ENCODE results near the gene BPIFB3. TPM values are rescaled to one million over a fixed set of nuclear protein-coding genes. Genes with fewer than 3 reads are reported as not detected.
A peak's percentile ranks its signal among the peaks of the same experiment; 100 is the strongest.

BPIFB3 gene
- not detected for total RNA-seq

- Mint-ChIP-seq H3K36me3 (no peaks in the 10 kb centered on the region), H3K4me1 (ENCODE audit: low read depth in 2 of 2) (peaks cover 0 to 7% of the 10 kb centered on the region in 2 donors), H3K27me3 (no peaks in the 10 kb centered on the region), H3K9me3 (no peaks in the 10 kb centered on the region), H3K27ac (no peak within 1 kb of the TSS), H3K4me3 (no peak within 1 kb of the TSS)
- ATAC-seq (no peak), DNase-seq (ENCODE audit: low spot score) (no peak)
Measured at GRCh38 chr20:33053291-33054106, at the start of gene BPIFB3. Gene BPIFB3, plus strand, starts transcription at chr20:33053903. Its CDS starts 1,533 bp downstream, at chr20:33055436.

DNA sequence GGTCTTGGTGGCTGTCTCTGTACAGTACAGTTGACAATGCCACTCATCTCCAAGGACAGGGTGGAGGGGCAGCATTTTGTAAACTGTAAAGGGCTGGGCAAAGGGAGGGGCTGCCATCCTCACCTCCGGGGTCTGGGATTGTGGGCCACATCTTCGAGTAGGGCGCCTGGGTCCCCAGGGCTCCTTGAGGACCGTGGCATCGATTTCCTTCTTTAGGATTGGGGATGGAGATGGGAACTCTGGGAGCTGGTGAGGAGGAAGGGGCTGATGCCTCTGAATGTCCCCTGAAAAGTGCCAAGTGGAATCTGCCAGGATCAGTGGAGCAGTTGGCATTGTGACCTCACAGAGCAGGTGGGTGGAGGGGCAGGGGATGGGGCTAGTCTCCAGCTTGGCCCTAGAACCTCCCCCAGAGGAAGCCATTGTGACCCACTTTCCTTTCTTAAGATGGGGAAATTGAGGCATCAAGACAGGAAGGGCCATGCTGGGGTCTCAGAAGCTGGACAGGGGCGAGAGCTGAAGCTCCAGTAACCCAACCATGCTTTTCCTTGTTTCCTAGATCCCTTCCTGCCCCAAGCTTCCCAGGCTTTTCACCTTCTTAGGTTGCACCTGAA is 49.5 kb upstream of the BPIFB3 start, which contains the start of gene SUN5:
Gene SUN5 (minus strand): TSS at position 293 of the 611 bp plus-strand sequence. CDS start 93 bp downstream, at position 200.
- Mint-ChIP-seq H3K4me1 (ENCODE audit: low read depth in 2 of 2) (no peaks in the 10 kb centered on the region), H3K4me3 (no peak within 1 kb of the TSS), H3K9me3 (peaks cover 3% of the 10 kb centered on the region), H3K27ac (no peak within 1 kb of the TSS), H3K36me3 (no peaks in the 10 kb centered on the region), H3K27me3 (peaks cover 0 to 2% of the 10 kb centered on the region in 2 donors)
- peak; percentile 38 for DNase-seq (ENCODE audit: low spot score)
- ATAC-seq, result no peak

DNA sequence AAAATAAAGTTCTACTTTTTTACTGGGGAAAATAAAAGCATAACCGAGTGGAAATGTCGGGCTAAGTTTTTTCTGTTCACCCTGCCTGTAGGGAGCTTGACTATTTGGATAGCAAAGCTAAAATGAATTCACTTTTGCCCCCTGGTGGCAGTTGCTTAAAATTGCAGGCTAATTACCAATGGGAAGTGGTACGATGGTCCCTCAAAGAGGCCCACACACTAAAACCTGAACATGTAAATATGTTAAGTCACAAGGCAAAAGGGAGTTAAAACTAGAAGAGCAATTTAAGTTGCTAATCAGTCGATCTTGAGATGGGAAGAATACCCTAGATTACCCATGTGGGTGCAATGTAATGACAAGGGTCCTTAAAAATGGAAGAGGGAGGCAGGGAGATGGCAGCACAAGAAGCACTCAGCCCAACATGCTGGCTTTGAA is 48.6 kb upstream of the BPIFB3 start:
- ATAC-seq (no peak), DNase-seq (ENCODE audit: low spot score) (no peak)
- Mint-ChIP-seq H3K9me3 (peaks cover 3% of the 10 kb centered on the region), H3K27ac (no peak overlapping the region), H3K27me3 (peaks cover 0 to under 1% of the 10 kb centered on the region in 2 donors), H3K36me3 (no peaks in the 10 kb centered on the region), H3K4me3 (no peak overlapping the region), H3K4me1 (ENCODE audit: low read depth in 2 of 2) (no peaks in the 10 kb centered on the region)

DNA sequence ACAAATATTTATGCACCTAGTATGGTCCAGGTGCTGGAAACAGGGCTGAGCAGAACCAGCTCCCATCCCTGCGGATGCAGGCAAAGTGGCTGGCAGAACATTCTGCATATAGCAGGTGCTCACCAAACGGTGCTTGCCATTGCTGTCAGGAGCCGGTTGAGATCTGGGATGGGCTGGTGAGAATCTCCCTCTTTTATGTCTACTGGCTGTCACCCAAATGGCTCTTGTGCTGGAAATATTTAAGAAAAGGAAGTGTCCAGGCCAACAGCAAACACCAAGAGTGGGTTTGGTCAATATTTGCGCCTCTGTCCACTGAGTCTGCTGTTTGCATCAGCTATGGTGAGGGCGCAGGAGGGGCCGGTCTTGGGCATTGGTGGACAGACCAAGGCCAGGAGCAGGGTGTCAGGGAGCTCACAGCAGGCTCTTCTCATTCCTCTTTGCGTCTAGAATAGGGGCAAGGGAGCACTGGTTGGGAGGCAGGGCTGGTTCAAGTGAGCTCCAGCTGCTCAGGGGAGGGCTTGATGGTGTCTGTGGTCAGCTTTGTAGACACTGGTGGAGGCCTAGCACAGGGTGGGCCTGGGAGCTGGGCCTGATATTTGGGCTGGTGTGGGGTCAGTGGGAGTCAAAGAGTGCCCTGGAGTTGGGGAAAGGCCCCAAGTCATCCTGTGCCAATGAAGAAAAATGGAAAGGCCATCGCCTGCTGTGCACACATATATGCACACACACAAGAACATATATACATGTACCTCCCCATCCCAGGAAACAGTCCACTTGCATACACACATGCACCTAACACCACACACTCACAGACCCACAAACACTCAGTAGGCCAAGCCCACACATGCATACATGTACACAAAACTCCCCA is 47.6 kb upstream of the BPIFB3 start:
- Mint-ChIP-seq H3K27me3 (no peaks in the 10 kb centered on the region), H3K36me3 (no peaks in the 10 kb centered on the region), H3K4me3 (no peak overlapping the region), H3K4me1 (ENCODE audit: low read depth in 2 of 2) (no peaks in the 10 kb centered on the region), H3K9me3 (peaks cover 3% of the 10 kb centered on the region), H3K27ac (no peak overlapping the region)
- ATAC-seq (no peak), DNase-seq (ENCODE audit: low spot score) (no peak)

DNA sequence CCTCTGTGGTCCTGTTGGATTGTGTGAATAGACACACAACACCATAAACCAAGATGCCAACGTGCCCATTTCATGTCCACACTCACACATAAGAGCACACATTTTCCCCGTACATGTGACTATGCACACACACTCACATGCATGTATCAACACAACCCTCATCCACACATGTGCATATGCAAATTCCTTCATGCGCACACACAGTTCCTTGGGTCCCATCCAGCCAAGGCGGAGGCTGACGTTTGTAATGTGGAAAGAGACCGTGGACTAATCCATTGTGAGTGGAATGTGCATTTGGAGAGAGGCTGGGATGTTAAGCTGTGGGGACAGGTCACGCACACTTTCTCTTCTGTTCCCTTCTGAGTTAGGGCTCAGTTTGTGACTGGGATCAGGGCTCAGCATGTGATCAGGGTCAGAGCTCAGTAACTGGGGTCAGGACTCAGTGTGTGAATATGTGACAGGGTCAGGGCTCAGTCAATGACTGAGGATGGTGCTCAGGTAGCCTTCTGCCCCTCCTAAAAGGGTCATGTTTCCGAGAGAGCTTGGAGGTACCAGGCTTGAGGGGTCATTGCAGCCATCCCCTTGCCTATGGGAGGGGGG is 46.8 kb upstream of the BPIFB3 start:
- DNase-seq (ENCODE audit: low spot score) (no peak), ATAC-seq (no peak)
- Mint-ChIP-seq H3K4me3 (no peak overlapping the region), H3K27ac (no peak overlapping the region), H3K9me3 (peaks cover 3% of the 10 kb centered on the region), H3K4me1 (ENCODE audit: low read depth in 2 of 2) (no peaks in the 10 kb centered on the region), H3K27me3 (no peaks in the 10 kb centered on the region), H3K36me3 (no peaks in the 10 kb centered on the region)

GRCh38 chr20:33007376-33008335 is 46.0 kb upstream of the BPIFB3 start, which contains the start of gene BPIFB2:
Gene BPIFB2, plus strand, starts transcription at chr20:33007704. Its CDS starts 871 bp downstream, at chr20:33008575.
- peak; percentile 21 to 29 for ATAC-seq
- peaks cover 3% of the 10 kb centered on the region for H3K9me3 Mint-ChIP-seq
- H3K27ac Mint-ChIP-seq, result no peak within 1 kb of the TSS
- H3K4me3 Mint-ChIP-seq, result no peak within 1 kb of the TSS
- H3K4me1 Mint-ChIP-seq (ENCODE audit: low read depth in 2 of 2), result no peaks in the 10 kb centered on the region
- no peak for DNase-seq (ENCODE audit: low spot score)
- H3K27me3 Mint-ChIP-seq, result no peaks in the 10 kb centered on the region
- no peaks in the 10 kb centered on the region for H3K36me3 Mint-ChIP-seq

DNA sequence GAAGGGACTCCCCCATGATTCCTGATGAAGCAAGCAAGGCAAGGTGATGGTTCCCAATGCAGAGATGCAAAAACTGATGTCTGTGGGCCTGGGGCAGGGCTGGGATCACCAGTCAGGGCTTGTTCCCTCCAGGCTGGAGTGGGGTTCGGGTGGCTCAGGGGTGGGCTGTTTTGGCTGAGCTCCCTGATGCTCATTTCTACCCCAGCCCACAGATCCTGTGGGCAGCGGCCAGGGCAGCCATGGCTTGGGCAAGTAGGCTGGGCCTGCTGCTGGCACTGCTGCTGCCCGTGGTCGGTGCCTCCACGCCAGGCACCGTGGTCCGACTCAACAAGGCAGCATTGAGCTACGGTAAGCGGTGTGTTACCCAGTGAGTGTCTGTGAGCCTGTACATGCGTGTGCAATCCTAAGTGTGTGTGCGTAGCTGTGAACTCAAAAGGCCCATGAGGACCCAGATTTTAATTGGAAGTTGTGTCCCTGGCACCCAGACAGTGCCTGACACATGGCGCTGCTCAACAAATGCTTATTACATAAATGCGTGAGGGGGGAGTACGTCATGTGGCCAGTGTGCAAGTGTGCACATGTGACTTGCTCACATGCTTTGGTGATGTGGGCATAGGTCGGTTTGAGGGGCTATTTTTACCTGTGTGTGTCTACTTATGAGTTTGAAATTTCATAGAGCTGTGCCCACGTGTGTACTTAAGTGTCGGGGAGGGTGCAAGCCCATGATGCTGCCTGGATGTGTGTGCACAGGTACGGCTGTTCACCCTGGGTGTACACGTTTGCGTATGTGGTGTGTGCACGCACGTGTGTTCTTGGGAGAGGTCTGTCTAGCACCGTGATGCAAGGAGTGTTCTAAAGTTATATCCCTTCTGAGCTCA is 45.1 kb upstream of the BPIFB3 start:
- Mint-ChIP-seq H3K27ac (no peak overlapping the region), H3K36me3 (no peaks in the 10 kb centered on the region), H3K4me1 (ENCODE audit: low read depth in 2 of 2) (no peaks in the 10 kb centered on the region), H3K4me3 (no peak overlapping the region), H3K9me3 (peaks cover 3% of the 10 kb centered on the region), H3K27me3 (no peaks in the 10 kb centered on the region)
- DNase-seq (ENCODE audit: low spot score) (no peak), ATAC-seq (no peak)

GRCh38 chr20:33009214-33010132 is 44.2 kb upstream of the BPIFB3 start:
- ATAC-seq (no peak), DNase-seq (ENCODE audit: low spot score) (no peak)
- Mint-ChIP-seq H3K36me3 (no peaks in the 10 kb centered on the region), H3K27me3 (no peaks in the 10 kb centered on the region), H3K4me3 (no peak overlapping the region), H3K27ac (no peak overlapping the region), H3K9me3 (peaks cover 3% of the 10 kb centered on the region), H3K4me1 (ENCODE audit: low read depth in 2 of 2) (peaks cover 0 to 1% of the 10 kb centered on the region in 2 donors)

- H3K27ac Mint-ChIP-seq, result no peak overlapping the region
Measured at GRCh38 chr20:33010133-33010504, 43.6 kb upstream of the BPIFB3 start.

GRCh38 chr20:33010674-33011449 is 42.8 kb upstream of the BPIFB3 start:
- Mint-ChIP-seq H3K4me3 (no peak overlapping the region), H3K36me3 (no peaks in the 10 kb centered on the region), H3K27me3 (peaks cover 0 to 2% of the 10 kb centered on the region in 2 donors), H3K4me1 (ENCODE audit: low read depth in 2 of 2) (peaks cover 0 to 5% of the 10 kb centered on the region in 2 donors), H3K27ac (no peak overlapping the region), H3K9me3 (no peaks in the 10 kb centered on the region)
- ATAC-seq (no peak), DNase-seq (ENCODE audit: low spot score) (no peak)

More at GRCh38 chr20:33010133-33010504, 43.6 kb upstream of the BPIFB3 start:
- Mint-ChIP-seq H3K4me3 (no peak overlapping the region), H3K36me3 (no peaks in the 10 kb centered on the region), H3K4me1 (ENCODE audit: low read depth in 2 of 2) (peaks cover 0 to 5% of the 10 kb centered on the region in 2 donors), H3K27me3 (no peaks in the 10 kb centered on the region), H3K9me3 (peaks cover 2% of the 10 kb centered on the region)
- ATAC-seq, result no peak
- DNase-seq (ENCODE audit: low spot score), result no peak
